HepG2 (cell line): ENCODE data around the gene MAFF. TPM values are rescaled to one million over a fixed set of nuclear protein-coding genes. Genes with fewer than 3 reads are reported as not detected.

Source experiments
- ERF ChIP-seq: IDR thresholded peaks from 2 replicates; pipeline ENCODE4 v1.6.1; 2018; ENCODE audit warnings: missing biosample characterization, missing genetic modification reagents
- FOXA3 ChIP-seq: IDR thresholded peaks from 2 replicates; pipeline ENCODE4 v1.6.1; 2016; ENCODE audit warnings: missing genetic modification reagents, missing compliant biosample characterization
- HMGA1 ChIP-seq: sonication (generic); formaldehyde crosslinking; conservative IDR thresholded peaks from 2 replicates; pipeline ENCODE4 v1.4.0; 2020; ENCODE audit warnings: missing genetic modification reagents
- SYNCRIP ChIP-seq: fragments of 200-400 bp; formaldehyde crosslinking; IDR thresholded peaks from 2 replicates; pipeline ENCODE4 v1.6.1; 2018; ENCODE audit warnings: mild to moderate bottlenecking, low read depth, low read length; ENCODE audit not compliant: insufficient read depth
- TARDBP ChIP-seq: sonication (generic); formaldehyde crosslinking; IDR thresholded peaks from 2 replicates; pipeline ENCODE4 v1.8.0; 2022; ENCODE audit warnings: mild to moderate bottlenecking, missing genetic modification reagents
- XBP1 ChIP-seq: sonication (generic); formaldehyde crosslinking; IDR thresholded peaks from 2 replicates; pipeline ENCODE4 v1.5.0; 2020; ENCODE audit warnings: missing genetic modification reagents
- ZNF207 ChIP-seq: fragments of 450-650 bp; IDR thresholded peaks from 2 replicates; pipeline ENCODE4 v1.6.1; 2016; ENCODE audit warnings: antibody characterized with exemption, borderline replicate concordance
- ZNF317 ChIP-seq: sonication (generic); formaldehyde crosslinking; IDR thresholded peaks from 2 replicates; pipeline ENCODE4 v1.5.0; 2020; ENCODE audit warnings: mild to moderate bottlenecking, missing genetic modification reagents
- ZNF431 ChIP-seq: sonication (generic); formaldehyde crosslinking; IDR thresholded peaks from 2 replicates; pipeline ENCODE4 v1.9.0; 2022; ENCODE audit warnings: missing genetic modification reagents, low read depth, mild to moderate bottlenecking, borderline replicate concordance
- ZNF772 ChIP-seq: sonication (generic); formaldehyde crosslinking; IDR thresholded peaks from 2 replicates; pipeline ENCODE4 v1.5.0; 2020; ENCODE audit warnings: mild to moderate bottlenecking, missing genetic modification reagents
- polyA plus RNA-seq, 8 experiments: library from polyadenylated mRNA; depleted of rRNA in 3 of 8; stranded (reverse) in 7 of 8; unstranded in 1 of 8; fragments of >200 nt; fragmentation: Illumina TruSeq in 4 of 8; extraction: Trizol in 4 of 8; gene quantifications; 2 replicates each; pipeline versions ENCODE4 v1.2.1 to v1.2.3, GENCODE V29; 2011 to 2016; ENCODE audit warnings: low read depth in 4 of 8, missing spikeins in 1 of 8, mixed read lengths in 1 of 8; ENCODE audit not compliant: insufficient read depth in 1 of 8
- total RNA-seq, 5 experiments: library from RNA; depleted of rRNA; stranded (reverse); fragments of >200 nt; fragmentation: Illumina TruSeq; extraction: Trizol; gene quantifications; 2 replicates each; pipeline ENCODE4 v1.2.3, GENCODE V29; 2016; ENCODE audit warnings: low read depth in 1 of 5
- TF ChIP-seq, protein P1 (sequence below): IDR thresholded peaks from 2 replicates; pipeline ENCODE4 v1.6.1; 2016; ENCODE audit warnings: low read depth, missing genetic modification reagents, missing compliant biosample characterization
- TF ChIP-seq, protein P2 (sequence below): sonication (generic); formaldehyde crosslinking; IDR thresholded peaks from 2 replicates; pipeline ENCODE4 v1.4.0; 2020; ENCODE audit warnings: missing genetic modification reagents
- TF ChIP-seq, protein P3 (sequence below): sonication (generic); formaldehyde crosslinking; IDR thresholded peaks from 2 replicates; pipeline ENCODE4 v1.8.0; 2022; ENCODE audit warnings: mild to moderate bottlenecking, missing genetic modification reagents, moderate library complexity
- TF ChIP-seq, protein P4 (sequence below): IDR thresholded peaks from 2 replicates; pipeline ENCODE4 v1.6.1; 2016; ENCODE audit warnings: mild to moderate bottlenecking
- TF ChIP-seq, protein P5 (sequence below): sonication (generic); formaldehyde crosslinking; IDR thresholded peaks from 2 replicates; pipeline ENCODE4 v1.9.0; 2021; ENCODE audit warnings: missing genetic modification reagents, borderline replicate concordance

The MAFF gene
- total and polyA plus RNA-seq, 2 of the 13 experiments (the other 11 are each of a cell fraction or from before 2014, with no cell fraction given), result 5.4 to 14.3 TPM

DNA sequence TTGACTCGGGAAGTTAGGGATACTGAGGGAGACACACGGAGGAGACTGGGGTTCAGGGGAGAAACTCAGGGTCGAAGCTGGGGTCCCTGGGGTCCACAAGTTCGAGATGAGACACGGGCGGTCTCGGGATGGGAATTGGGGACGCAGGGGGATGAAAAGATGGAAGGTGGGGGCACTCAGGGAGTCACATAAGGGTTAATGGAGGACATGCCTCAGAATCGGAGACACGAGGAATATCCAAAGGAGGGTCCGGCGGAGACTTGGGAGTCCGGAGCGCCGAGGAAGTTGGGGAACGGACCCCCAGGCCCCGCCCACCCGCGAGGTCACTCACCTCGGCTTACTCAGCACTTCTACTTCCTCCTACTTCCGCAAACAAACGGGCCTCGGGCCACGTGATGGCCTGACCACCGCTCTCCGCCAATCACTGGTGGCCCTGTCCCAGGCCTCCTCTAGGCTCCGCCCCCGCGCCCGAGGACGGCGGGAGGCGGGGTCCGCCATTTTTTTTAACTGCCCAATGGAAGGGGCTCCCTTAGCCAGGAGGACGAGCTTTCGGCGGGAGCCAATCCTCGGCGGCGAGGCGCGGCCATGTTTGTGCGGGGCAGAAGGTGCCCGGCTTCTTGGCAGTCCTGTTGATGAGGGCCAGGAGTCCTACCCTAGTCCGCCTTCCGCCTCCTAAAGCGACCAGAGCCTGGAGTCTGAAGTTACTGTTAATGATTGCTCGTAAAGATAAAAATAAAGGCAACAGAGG is 20.2 kb upstream of the MAFF start, which contains the start of gene PLA2G6 (continued):
- TF ChIP-seq, protein P1, sequence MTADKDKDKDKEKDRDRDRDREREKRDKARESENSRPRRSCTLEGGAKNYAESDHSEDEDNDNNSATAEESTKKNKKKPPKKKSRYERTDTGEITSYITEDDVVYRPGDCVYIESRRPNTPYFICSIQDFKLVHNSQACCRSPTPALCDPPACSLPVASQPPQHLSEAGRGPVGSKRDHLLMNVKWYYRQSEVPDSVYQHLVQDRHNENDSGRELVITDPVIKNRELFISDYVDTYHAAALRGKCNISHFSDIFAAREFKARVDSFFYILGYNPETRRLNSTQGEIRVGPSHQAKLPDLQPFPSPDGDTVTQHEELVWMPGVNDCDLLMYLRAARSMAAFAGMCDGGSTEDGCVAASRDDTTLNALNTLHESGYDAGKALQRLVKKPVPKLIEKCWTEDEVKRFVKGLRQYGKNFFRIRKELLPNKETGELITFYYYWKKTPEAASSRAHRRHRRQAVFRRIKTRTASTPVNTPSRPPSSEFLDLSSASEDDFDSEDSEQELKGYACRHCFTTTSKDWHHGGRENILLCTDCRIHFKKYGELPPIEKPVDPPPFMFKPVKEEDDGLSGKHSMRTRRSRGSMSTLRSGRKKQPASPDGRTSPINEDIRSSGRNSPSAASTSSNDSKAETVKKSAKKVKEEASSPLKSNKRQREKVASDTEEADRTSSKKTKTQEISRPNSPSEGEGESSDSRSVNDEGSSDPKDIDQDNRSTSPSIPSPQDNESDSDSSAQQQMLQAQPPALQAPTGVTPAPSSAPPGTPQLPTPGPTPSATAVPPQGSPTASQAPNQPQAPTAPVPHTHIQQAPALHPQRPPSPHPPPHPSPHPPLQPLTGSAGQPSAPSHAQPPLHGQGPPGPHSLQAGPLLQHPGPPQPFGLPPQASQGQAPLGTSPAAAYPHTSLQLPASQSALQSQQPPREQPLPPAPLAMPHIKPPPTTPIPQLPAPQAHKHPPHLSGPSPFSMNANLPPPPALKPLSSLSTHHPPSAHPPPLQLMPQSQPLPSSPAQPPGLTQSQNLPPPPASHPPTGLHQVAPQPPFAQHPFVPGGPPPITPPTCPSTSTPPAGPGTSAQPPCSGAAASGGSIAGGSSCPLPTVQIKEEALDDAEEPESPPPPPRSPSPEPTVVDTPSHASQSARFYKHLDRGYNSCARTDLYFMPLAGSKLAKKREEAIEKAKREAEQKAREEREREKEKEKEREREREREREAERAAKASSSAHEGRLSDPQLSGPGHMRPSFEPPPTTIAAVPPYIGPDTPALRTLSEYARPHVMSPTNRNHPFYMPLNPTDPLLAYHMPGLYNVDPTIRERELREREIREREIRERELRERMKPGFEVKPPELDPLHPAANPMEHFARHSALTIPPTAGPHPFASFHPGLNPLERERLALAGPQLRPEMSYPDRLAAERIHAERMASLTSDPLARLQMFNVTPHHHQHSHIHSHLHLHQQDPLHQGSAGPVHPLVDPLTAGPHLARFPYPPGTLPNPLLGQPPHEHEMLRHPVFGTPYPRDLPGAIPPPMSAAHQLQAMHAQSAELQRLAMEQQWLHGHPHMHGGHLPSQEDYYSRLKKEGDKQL (CRISPR knock-in tag), result no peak
- no peak for TF ChIP-seq ZNF317 (CRISPR knock-in tag)
- TF ChIP-seq SYNCRIP, result no peak
- TF ChIP-seq XBP1 (CRISPR knock-in tag), result no peak
- no peak for TF ChIP-seq ZNF207
- TF ChIP-seq, protein P2, sequence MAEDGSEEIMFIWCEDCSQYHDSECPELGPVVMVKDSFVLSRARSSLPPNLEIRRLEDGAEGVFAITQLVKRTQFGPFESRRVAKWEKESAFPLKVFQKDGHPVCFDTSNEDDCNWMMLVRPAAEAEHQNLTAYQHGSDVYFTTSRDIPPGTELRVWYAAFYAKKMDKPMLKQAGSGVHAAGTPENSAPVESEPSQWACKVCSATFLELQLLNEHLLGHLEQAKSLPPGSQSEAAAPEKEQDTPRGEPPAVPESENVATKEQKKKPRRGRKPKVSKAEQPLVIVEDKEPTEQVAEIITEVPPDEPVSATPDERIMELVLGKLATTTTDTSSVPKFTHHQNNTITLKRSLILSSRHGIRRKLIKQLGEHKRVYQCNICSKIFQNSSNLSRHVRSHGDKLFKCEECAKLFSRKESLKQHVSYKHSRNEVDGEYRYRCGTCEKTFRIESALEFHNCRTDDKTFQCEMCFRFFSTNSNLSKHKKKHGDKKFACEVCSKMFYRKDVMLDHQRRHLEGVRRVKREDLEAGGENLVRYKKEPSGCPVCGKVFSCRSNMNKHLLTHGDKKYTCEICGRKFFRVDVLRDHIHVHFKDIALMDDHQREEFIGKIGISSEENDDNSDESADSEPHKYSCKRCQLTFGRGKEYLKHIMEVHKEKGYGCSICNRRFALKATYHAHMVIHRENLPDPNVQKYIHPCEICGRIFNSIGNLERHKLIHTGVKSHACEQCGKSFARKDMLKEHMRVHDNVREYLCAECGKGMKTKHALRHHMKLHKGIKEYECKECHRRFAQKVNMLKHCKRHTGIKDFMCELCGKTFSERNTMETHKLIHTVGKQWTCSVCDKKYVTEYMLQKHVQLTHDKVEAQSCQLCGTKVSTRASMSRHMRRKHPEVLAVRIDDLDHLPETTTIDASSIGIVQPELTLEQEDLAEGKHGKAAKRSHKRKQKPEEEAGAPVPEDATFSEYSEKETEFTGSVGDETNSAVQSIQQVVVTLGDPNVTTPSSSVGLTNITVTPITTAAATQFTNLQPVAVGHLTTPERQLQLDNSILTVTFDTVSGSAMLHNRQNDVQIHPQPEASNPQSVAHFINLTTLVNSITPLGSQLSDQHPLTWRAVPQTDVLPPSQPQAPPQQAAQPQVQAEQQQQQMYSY (CRISPR knock-in tag), result no peak
- no peak for TF ChIP-seq TARDBP (CRISPR knock-in tag)
- TF ChIP-seq ZNF431, result no peak
- no peak for TF ChIP-seq HMGA1 (CRISPR knock-in tag)
- TF ChIP-seq, protein P3, sequence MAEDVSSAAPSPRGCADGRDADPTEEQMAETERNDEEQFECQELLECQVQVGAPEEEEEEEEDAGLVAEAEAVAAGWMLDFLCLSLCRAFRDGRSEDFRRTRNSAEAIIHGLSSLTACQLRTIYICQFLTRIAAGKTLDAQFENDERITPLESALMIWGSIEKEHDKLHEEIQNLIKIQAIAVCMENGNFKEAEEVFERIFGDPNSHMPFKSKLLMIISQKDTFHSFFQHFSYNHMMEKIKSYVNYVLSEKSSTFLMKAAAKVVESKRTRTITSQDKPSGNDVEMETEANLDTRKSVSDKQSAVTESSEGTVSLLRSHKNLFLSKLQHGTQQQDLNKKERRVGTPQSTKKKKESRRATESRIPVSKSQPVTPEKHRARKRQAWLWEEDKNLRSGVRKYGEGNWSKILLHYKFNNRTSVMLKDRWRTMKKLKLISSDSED, result no peak
- TF ChIP-seq FOXA3 (CRISPR knock-in tag), result no peak
- peak; percentile 65; the same call in 1 of the 2 replicates for TF ChIP-seq ZNF772
- no peak for TF ChIP-seq ERF (CRISPR knock-in tag)
- TF ChIP-seq, protein P4, sequence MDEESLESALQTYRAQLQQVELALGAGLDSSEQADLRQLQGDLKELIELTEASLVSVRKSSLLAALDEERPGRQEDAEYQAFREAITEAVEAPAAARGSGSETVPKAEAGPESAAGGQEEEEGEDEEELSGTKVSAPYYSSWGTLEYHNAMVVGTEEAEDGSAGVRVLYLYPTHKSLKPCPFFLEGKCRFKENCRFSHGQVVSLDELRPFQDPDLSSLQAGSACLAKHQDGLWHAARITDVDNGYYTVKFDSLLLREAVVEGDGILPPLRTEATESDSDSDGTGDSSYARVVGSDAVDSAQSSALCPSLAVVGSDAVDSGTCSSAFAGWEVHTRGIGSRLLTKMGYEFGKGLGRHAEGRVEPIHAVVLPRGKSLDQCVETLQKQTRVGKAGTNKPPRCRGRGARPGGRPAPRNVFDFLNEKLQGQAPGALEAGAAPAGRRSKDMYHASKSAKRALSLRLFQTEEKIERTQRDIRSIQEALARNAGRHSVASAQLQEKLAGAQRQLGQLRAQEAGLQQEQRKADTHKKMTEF (CRISPR knock-in tag), result no peak
- TF ChIP-seq, protein P5, sequence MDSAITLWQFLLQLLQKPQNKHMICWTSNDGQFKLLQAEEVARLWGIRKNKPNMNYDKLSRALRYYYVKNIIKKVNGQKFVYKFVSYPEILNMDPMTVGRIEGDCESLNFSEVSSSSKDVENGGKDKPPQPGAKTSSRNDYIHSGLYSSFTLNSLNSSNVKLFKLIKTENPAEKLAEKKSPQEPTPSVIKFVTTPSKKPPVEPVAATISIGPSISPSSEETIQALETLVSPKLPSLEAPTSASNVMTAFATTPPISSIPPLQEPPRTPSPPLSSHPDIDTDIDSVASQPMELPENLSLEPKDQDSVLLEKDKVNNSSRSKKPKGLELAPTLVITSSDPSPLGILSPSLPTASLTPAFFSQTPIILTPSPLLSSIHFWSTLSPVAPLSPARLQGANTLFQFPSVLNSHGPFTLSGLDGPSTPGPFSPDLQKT (CRISPR knock-in tag), result no peak
